GM21529 (cell line): ENCODE results near the gene MBNL2.

Source experiments
- ATAC-seq: cut with Tn5 transposase; IDR thresholded peaks from one replicate; pipeline ENCODE4 v1.9.1; 2021; ENCODE audit not compliant: unreplicated experiment

The MBNL2 gene

GRCh38 chr13:97321616-97322321 lies 99.6 kb downstream of the MBNL2 start:
- ATAC-seq, result no peak

- ATAC-seq, result no peak
Measured at GRCh38 chr13:97322740-97323342, 100.7 kb downstream of the MBNL2 start.

GRCh38 chr13:97324115-97324514 lies 102.0 kb downstream of the MBNL2 start:
- ATAC-seq, result no peak

DNA sequence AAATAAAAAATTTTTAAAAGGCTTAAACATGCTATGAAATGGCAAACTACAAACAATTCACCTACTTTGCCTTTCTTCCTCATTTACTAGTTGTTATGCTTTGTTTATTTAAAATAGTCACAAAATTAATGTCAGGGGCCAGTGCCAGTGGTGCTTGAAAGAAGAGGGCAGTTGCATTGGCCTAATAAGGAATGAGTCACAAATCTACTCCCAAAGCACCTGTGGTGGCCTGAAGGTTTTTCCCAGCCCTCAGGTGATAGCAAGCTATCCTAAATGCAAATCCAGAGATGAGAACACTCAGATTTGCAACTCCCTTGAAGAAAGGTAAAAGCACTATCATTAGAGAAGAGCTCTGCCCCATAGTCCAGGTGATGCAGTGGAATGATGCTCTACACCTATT lies 103.6 kb downstream of the MBNL2 start:
- ATAC-seq, result no peak

DNA sequence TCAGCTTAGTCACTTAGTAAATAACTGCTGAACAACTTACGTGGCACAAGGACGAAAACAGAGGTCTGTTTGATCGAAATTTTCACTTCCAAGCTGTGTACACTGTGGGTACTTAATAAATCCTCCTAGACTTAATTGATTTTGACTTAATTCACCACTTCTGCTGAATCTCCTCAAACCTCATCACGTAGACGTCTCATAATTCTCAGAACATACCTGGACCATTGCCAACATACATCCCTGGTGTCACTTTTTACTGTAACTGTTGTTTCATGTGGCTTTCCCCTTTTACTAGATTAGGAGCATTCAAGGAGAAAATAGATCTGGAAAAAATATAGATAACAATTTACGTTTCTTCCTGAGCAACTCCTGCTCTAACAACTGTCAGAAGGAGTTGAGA lies 105.0 kb downstream of the MBNL2 start:
- no peak for ATAC-seq

- ATAC-seq, result no peak
Measured at GRCh38 chr13:97327506-97328221, 105.5 kb downstream of the MBNL2 start.

DNA sequence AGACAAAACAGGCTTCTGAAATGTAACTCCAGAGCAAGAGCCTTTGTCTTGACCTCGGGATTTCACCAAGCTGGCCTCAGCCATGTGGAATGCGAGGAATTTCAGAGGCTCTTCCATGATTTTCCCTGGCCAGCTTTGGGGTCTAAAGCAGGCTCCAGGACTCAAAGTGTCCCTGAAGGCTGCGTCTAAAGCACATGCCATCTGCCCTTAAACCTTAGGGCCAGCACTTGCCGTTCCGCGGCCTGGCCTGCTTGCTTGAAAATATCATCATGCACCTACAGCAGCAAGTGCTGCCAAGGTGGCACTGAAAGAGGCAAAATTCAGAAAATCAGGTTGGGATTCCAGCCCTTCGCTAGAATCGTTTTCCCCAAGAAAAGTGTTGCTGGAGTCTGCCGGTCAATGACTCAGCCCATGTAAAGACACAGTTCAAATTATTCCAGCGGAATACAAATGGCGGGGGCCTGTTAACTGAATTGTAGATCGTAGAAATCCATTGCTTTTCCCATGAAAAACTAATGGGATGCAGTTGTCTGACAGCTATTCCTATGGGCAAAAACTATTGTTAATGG lies 106.2 kb downstream of the MBNL2 start:
- ATAC-seq, result no peak

DNA sequence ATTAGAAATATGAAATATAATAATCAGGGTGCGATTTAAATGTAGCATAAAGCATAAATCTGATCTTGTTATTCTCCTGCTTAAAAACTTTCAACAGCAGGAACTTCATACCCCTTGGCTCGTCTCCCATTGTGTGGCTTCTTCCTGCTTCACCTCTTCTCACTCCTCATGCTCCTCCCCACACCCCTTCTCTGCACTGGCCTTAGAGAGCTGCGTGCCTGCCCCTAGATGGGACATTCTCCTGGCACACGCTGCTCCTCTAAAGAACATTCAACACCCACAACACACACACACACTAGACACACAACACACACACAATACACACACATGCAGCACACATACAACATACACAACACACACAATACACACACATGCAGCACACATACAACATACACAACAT lies 107.2 kb downstream of the MBNL2 start:
- no peak for ATAC-seq

- no peak for ATAC-seq
Measured at GRCh38 chr13:97330448-97330847, 108.3 kb downstream of the MBNL2 start.

DNA sequence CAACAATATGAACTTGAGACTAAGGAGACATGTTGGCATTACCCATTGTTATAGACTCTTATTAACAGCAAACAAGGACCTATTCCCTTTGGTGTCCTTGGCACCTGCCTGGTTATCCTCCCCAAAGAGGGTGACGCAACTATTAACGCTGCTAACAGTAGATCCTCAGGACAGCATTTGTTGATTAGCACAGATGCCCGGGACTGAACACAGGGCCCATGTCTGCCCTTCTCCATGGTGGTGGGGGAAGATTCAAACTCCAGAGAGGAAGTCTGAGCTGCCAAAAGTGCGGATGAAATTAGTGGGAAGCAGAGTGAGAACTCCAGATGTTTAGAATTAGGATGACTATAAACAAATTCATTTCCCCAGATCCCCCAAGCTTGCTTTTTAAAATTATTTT lies 110.6 kb downstream of the MBNL2 start:
- no peak for ATAC-seq

DNA sequence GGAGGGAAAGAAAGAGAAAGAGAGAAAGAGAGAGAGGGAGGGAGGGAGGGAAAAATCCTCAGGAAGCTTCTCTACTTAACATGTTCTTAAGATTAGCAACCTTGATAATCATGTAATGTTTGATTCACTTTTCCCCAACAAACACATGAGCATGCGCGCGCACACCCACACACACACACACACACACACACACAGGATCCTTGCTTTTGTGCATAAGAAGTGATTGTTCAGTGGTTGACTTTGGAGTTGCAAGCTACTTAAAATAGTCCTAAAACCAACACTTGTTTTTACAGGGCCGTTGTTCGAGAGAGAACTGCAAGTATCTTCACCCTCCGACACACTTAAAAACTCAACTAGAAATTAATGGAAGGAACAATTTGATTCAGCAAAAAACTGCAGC lies 111.8 kb downstream of the MBNL2 start:
- no peak for ATAC-seq

GRCh38 chr13:97334690-97335089 lies 112.6 kb downstream of the MBNL2 start:
- ATAC-seq, result no peak

DNA sequence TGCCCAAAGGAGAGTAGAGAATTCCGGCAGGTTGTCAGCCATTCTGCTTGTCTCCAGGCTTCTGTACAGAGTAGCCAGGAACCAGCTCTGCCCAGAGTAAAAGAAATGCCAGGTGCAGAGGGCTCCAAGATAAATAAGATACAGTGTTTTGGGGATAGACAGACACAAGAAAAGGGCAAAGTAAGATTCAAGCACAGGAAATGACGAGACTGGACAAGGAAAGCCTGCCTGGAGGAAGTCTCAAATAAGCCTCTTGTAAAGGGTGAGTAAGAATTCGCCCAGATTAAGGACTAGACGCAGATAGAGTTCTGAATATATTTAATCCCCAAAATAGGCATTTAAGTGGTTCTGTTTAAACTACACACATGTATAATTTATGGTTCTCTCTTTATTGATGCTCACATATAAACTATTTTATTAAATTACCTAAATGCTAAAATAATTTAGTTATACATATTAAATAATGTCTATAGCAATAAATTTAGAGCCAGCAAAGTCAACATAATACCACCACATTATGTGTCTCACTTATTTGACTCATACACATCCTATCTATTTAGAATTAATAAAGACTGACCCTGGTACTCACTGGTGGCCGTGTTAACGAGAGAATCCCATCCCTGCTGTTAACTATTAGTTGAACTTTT lies 113.5 kb downstream of the MBNL2 start:
- ATAC-seq, result no peak

GRCh38 chr13:97337985-97338499 lies 115.9 kb downstream of the MBNL2 start:
- no peak for ATAC-seq

- no peak for ATAC-seq
Measured at GRCh38 chr13:97338571-97338970, 116.4 kb downstream of the MBNL2 start.

DNA sequence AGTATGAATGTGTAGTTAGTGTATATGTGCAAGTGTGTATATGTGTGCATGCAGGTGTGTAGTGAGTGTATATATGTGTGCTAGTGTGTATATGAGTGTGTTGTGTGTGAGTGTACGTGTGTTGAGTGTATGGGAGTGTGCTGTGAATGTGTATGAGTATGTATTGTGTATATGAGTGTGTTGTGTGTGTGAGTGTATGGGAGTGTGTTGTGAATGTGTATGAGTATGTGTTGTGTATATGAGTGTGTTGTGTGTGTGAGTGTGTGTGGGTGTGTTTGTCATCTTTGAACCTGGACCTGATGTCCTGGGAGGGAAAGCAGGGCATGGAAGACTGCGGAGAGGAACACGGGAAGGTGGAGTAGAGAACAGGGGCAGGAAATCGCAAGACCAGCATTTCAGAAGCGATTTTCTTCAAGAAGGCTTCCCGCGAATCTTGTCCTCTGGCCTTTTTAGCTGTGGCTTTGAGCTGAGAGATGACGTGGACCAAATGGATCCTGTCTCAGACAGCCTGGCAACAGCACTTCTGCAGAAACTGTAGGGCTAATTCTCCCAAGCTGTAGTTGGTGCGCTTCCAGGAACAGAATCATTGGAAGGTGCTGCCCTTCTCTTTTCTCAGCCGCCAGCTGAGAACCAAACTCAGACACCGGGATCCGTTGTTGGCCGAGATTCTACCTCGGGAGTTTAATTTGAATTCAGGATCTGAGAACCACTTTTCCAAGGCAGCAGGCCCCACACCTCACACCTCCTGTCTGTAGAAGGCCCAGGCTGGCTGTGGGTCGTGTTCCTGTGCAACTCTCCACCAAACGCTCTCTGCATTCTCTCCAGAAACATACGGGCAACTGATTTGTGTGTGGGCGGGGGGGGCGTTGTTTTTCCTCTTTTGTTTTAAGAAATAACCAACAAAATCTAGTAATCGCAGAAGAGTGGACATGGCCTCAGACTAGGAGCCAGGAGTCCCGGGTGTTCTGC lies 117.2 kb downstream of the MBNL2 start:
- ATAC-seq, result no peak

DNA sequence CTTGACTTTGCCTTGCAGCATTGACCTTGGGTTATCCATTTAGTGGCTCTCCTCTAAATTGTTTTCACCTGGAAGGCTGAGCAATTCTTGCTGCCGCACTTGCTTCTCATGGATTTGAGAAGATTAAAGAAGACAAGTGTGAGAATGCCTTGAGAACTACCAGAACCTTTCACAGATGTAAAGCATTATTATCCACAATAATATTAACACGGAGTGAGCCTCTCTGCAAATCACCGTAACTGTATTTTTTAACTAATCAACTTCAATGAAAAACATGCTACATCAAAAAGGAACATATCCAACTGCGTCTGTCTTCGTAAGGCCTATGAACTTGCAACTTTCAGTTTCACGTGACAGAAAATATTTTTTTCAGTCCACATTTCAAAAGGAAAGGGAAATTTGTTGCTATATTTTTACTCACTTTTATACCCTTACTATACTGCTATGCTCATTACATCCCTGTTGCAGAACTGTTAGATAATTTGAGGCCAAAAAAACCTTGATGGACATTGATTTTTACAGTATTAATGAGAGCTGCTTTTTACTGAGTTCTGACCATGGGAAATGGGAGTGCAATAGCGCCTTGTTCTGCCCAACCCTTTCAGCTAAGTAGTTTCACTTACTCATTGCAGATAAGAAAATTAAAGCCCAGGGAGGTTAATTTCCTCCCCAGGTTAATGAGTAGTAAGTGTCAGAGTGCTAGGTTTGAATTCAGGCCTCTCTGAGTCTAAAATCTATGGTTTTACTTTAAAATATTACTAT lies 118.0 kb downstream of the MBNL2 start:
- ATAC-seq, result no peak

- ATAC-seq, result no peak
Measured at GRCh38 chr13:97341135-97341534, 119.0 kb downstream of the MBNL2 start.

DNA sequence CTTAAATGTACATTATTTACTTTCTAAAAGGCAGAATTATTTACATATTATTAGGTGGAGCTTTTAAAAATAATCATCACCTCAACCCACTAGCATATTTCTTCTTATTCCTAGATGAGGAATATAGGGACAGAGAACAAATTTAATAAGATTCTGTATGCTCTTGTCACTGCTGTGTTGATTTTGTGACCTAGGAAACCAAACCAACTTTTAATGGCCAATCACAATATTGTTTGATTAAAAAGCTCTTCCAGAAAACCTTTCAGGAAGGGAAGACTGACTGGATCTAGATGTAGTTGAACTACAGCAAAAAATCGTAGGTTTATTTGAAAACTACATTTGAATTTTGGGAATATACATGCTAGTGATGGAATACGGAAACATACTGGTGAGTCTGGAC lies 120.0 kb downstream of the MBNL2 start:
- no peak for ATAC-seq
